Neural cell (in vitro differentiated cells): ENCODE measurements around the gene NPAS3. TPM values are rescaled to one million over a fixed set of nuclear protein-coding genes. Genes with fewer than 3 reads are reported as not detected.

Experiments used
- H2AFZ ChIP-seq: fragments of 200-600, 300-800 bp; sonication (generic), shearing (Covaris generic); 2 replicates; pipeline ENCODE4 v1.6.0; 2014; ENCODE audit warnings: low read depth, mild to moderate bottlenecking, antibody characterized with exemption, low read length, moderate library complexity
- H3F3A ChIP-seq: fragments of 200-600 bp; shearing (Covaris generic); 2 replicates; pipeline ENCODE4 v1.6.1; 2016; ENCODE audit warnings: mild to moderate bottlenecking, moderate library complexity, mixed read lengths, antibody characterized with exemption, low read length; ENCODE audit not compliant: insufficient read depth, poor library complexity, severe bottlenecking
- H3K27ac ChIP-seq: fragments of 200-600, 300-800 bp; sonication (generic), shearing (Covaris generic); 2 replicates; pipeline ENCODE4 v1.5.1; 2014; ENCODE audit warnings: mild to moderate bottlenecking, low read length, moderate library complexity
- H3K27me3 ChIP-seq: fragments of 300-800, 200-600 bp; sonication (generic), shearing (Covaris generic); 2 replicates; pipeline ENCODE4 v1.6.0; 2014; ENCODE audit warnings: mild to moderate bottlenecking, low read depth, low read length, moderate library complexity; ENCODE audit not compliant: insufficient read depth
- H3K36me3 ChIP-seq: fragments of 300-800, 200-600 bp; sonication (generic), shearing (Covaris generic); 2 replicates; pipeline ENCODE4 v1.5.1; 2014; ENCODE audit warnings: mild to moderate bottlenecking, antibody characterized with exemption, low read length, moderate library complexity; ENCODE audit not compliant: insufficient read depth
- H3K4me2 ChIP-seq: fragments of 300-800, 200-600 bp; sonication (generic), shearing (Covaris generic); 2 replicates; pipeline ENCODE4 v1.6.0; 2014; ENCODE audit warnings: mild to moderate bottlenecking, low read length
- H3K4me3 ChIP-seq: fragments of 300-800, 200-600 bp; sonication (generic), shearing (Covaris generic); 2 replicates; pipeline ENCODE4 v1.5.1; 2014; ENCODE audit warnings: mild to moderate bottlenecking, low read length, moderate library complexity
- H3K79me2 ChIP-seq: fragments of 200-600 bp; shearing (Covaris generic); replicated peaks from 2 replicates; pipeline ENCODE4 v1.6.0; 2014; ENCODE audit warnings: mild to moderate bottlenecking, low read length, moderate library complexity; ENCODE audit not compliant: insufficient read depth
- H3K9ac ChIP-seq: fragments of 300-800, 200-600 bp; sonication (generic), shearing (Covaris generic); 2 replicates; pipeline ENCODE4 v1.6.1; 2016; ENCODE audit warnings: mild to moderate bottlenecking, low read length, mixed read lengths
- H3K9me2 ChIP-seq: fragments of 200-600 bp; shearing (Covaris generic); 2 replicates; pipeline ENCODE4 v1.6.1; 2016; ENCODE audit warnings: mild to moderate bottlenecking, low read length, mixed read lengths; ENCODE audit not compliant: insufficient read depth
- H3K9me3 ChIP-seq: fragments of 200-600, 300-800 bp; sonication (generic), shearing (Covaris generic); 2 replicates; pipeline ENCODE4 v1.6.1; 2016; ENCODE audit warnings: mild to moderate bottlenecking, mixed run types, low read length, moderate library complexity, mixed read lengths
- H4K20me1 ChIP-seq: fragments of 200-600 bp; shearing (Covaris generic); 2 replicates; pipeline ENCODE4 v1.6.1; 2016; ENCODE audit warnings: mild to moderate bottlenecking, mixed run types; ENCODE audit not compliant: insufficient read depth
- CTCF ChIP-seq: fragments of 450-650 bp; IDR thresholded peaks from 2 replicates; pipeline ENCODE4 v1.5.1; 2014; ENCODE audit warnings: antibody characterized with exemption, mild to moderate bottlenecking, moderate library complexity; ENCODE audit not compliant: poor library complexity, severe bottlenecking
- EP300 ChIP-seq: fragments of 450-650 bp; conservative IDR thresholded peaks from 2 replicates; pipeline ENCODE4 v1.6.1; 2014; ENCODE audit warnings: antibody characterized with exemption, mild to moderate bottlenecking, moderate library complexity; ENCODE audit not compliant: poor library complexity, severe bottlenecking
- EZH2 ChIP-seq: fragments of 200-600, 300-800 bp; shearing (Covaris generic), sonication (generic); IDR thresholded peaks from 2 replicates; pipeline ENCODE4 v1.6.1; 2014; ENCODE audit warnings: antibody characterized with exemption, low read length, borderline replicate concordance, mild to moderate bottlenecking; ENCODE audit not compliant: insufficient read depth, poor library complexity, severe bottlenecking
- MXI1 ChIP-seq: fragments of 450-650 bp; conservative IDR thresholded peaks from 2 replicates; pipeline ENCODE4 v1.6.1; 2014; ENCODE audit warnings: antibody characterized with exemption, mild to moderate bottlenecking; ENCODE audit not compliant: poor library complexity, severe bottlenecking
- POLR2AphosphoS5 ChIP-seq: IDR thresholded peaks from 2 replicates; pipeline ENCODE4 v1.6.1; 2012
- RAD21 ChIP-seq: fragments of 450-650 bp; conservative IDR thresholded peaks from 2 replicates; pipeline ENCODE4 v1.6.1; 2014; ENCODE audit warnings: antibody characterized with exemption, mild to moderate bottlenecking, moderate library complexity
- REST ChIP-seq: IDR thresholded peaks from 2 replicates; pipeline ENCODE4 v1.6.1; 2012; ENCODE audit warnings: borderline replicate concordance
- SMC3 ChIP-seq: fragments of 450-650 bp; conservative IDR thresholded peaks from 2 replicates; pipeline ENCODE4 v1.6.1; 2014; ENCODE audit warnings: antibody characterized with exemption, mild to moderate bottlenecking, moderate library complexity; ENCODE audit not compliant: poor library complexity
- TAF1 ChIP-seq: IDR thresholded peaks from 2 replicates; pipeline ENCODE4 v1.6.1; 2012; ENCODE audit warnings: low read depth
- polyA plus RNA-seq: library from polyadenylated mRNA; depleted of rRNA; stranded (reverse); fragments of >200 nt; gene quantifications from 2 replicates; pipeline ENCODE4 v1.2.3, GENCODE V29; 2014

The NPAS3 gene
- polyA plus RNA-seq, 1 donor from 2014 or later: 1.3 TPM

- Histone ChIP-seq H3K27ac (no peak overlapping the region), H3K9me3 (no peaks in the 10 kb centered on the region), H2AFZ (no peak overlapping the region), H3K4me3 (no peak overlapping the region), H3K36me3 (no peaks in the 10 kb centered on the region), H4K20me1 (no peaks in the 10 kb centered on the region), H3K4me2 (no peak overlapping the region), H3K27me3 (no peaks in the 10 kb centered on the region), H3K79me2 (no peaks in the 10 kb centered on the region), H3K9ac (no peak overlapping the region), H3F3A (no peaks in the 10 kb centered on the region), H3K9me2 (no peaks in the 10 kb centered on the region)
- no peak for TF ChIP-seq EZH2
- no peak for TF ChIP-seq CTCF
Measured at GRCh38 chr14:33218026-33218425, 279.3 kb downstream of the NPAS3 start.

GRCh38 chr14:33219957-33220356 lies 281.3 kb downstream of the NPAS3 start:
- Histone ChIP-seq H3K9me3 (no peaks in the 10 kb centered on the region), H4K20me1 (no peaks in the 10 kb centered on the region), H3K4me2 (no peak overlapping the region), H3K9ac (no peak overlapping the region), H3K4me3 (no peak overlapping the region), H3K27ac (no peak overlapping the region), H3K79me2 (no peaks in the 10 kb centered on the region), H3K9me2 (no peaks in the 10 kb centered on the region), H3K27me3 (no peaks in the 10 kb centered on the region), H3F3A (no peaks in the 10 kb centered on the region), H2AFZ (no peak overlapping the region), H3K36me3 (no peaks in the 10 kb centered on the region)
- no peak for TF ChIP-seq SMC3
- no peak for TF ChIP-seq RAD21
- TF ChIP-seq EZH2: no peak
- no peak for TF ChIP-seq REST
- no peak for TF ChIP-seq MXI1
- no peak for TF ChIP-seq EP300
- TF ChIP-seq POLR2AphosphoS5: no peak
- TF ChIP-seq CTCF: no peak
- no peak for TF ChIP-seq TAF1
